ENCODE results near the gene SRXN1. TPM values are rescaled to one million over a fixed set of nuclear protein-coding genes. Genes with fewer than 3 reads are reported as not detected.

Gene SRXN1
- polyA plus RNA-seq, 2 of the 4 experiments (the other 2 are of a cell fraction) = 183 to 262 TPM

DNA sequence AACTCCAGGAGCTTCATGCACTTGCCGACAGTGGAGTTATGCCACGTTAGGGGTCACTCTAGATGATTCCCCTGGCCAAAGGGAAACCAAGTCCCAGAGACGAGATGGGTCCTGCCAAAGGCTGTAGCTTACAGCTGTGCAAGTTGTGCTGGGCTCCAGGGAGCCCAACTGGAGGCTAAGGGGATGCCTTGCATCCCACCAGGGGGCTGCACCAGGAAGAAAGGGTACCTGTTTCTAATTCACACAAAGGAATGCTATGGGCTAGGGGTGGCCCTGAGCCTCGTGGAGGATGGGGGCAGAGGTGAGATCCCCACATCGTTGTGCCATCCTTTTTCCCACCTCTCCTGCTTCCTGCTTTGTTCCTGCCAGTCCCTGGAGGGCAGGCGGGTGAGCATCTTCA lies 46.3 kb upstream of the SRXN1 start:
- Histone ChIP-seq H3K4me1 (peaks cover 5% of the 10 kb centered on the region; the same call in 2 of the 3 replicates), H3K4me2 (no peak overlapping the region), H3K4me3 (no peak overlapping the region), H3K9me3 (no peaks in the 10 kb centered on the region), H3K27ac (no peak overlapping the region)
- DNase-seq (ENCODE audit: low read depth in 1 of 2, low spot score in 1 of 2) = no peak
- 42% methylated on average over 6 of the region's 6 CpGs for WGBS (ENCODE audit: missing lambda C conversion rate)
- ChIA-PET POLR2A (no interaction called here), CTCF (interaction anchor here (0.7 kb wide), 1 partner anchor 138 kb away, joined by 5 read pairs; no protein-coding TSS in a partner anchor)
- no peak for TF ChIP-seq EHMT2 (IDR thresholded peaks at IDR 0.05; ENCODE audit: low read depth)
- no peak for TF ChIP-seq MAZ (IDR thresholded peaks at IDR 0.05; ENCODE audit: borderline replicate concordance, low read depth, low read length)
- no peak for TF ChIP-seq POLR2AphosphoS2 (conservative IDR thresholded peaks at IDR 0.05; ENCODE audit: low read length)
- no peak for TF ChIP-seq BHLHE40 (IDR thresholded peaks at IDR 0.05; ENCODE audit: low read depth, low read length)
- TF ChIP-seq ZFP36 (IDR thresholded peaks at IDR 0.05; ENCODE audit: borderline replicate concordance, partially characterized antibody) = no peak
- TF ChIP-seq CEBPB (IDR thresholded peaks at IDR 0.05) = no peak
- TF ChIP-seq HOXB5 (CRISPR knock-in tag; IDR thresholded peaks at IDR 0.05) = no peak
- TF ChIP-seq JUN (IDR thresholded peaks at IDR 0.05) = no peak
- no peak for FAIRE-seq
- ATAC-seq = no peak

DNA sequence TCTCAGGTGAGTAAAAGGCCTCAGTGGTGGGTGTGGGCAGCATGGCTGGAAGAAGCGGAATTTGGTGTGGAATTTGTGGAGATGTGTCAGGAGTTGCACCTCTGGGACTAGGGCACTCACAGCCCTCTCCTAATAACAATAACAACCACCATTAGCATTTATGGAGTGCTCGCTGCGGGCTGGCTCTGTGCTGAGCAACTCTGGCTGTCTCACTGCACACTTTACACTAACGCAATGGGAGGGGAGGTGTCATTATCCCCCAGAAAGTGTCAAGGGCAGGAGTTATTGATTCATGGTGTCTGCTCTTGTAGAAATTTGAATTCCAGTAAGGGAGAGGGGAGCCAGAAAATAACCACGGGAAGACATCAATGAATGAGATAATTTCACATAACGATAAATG lies 45.3 kb upstream of the SRXN1 start:
- WGBS (ENCODE audit: missing lambda C conversion rate) = 64% methylated on average over 6 of the region's 6 CpGs
- CTCF ChIA-PET = interaction anchor here (0.7 to 2.5 kb wide), 2 partner anchors 11 to 56 kb away, joined by 3 to 6 read pairs; no protein-coding TSS in a partner anchor
- Histone ChIP-seq H3K4me1 (peaks cover 5% of the 10 kb centered on the region; the same call in 2 of the 3 replicates), H3K4me2 (no peak overlapping the region), H3K27ac (no peak overlapping the region), H3K4me3 (no peak overlapping the region), H3K9me3 (no peaks in the 10 kb centered on the region)
- TF ChIP-seq, protein P1, sequence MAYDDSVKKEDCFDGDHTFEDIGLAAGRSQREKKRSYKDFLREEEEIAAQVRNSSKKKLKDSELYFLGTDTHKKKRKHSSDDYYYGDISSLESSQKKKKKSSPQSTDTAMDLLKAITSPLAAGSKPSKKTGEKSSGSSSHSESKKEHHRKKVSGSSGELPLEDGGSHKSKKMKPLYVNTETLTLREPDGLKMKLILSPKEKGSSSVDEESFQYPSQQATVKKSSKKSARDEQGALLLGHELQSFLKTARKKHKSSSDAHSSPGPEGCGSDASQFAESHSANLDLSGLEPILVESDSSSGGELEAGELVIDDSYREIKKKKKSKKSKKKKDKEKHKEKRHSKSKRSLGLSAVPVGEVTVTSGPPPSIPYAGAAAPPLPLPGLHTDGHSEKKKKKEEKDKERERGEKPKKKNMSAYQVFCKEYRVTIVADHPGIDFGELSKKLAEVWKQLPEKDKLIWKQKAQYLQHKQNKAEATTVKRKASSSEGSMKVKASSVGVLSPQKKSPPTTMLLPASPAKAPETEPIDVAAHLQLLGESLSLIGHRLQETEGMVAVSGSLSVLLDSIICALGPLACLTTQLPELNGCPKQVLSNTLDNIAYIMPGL (CRISPR knock-in tag; IDR thresholded peaks at IDR 0.05; ENCODE audit: borderline replicate concordance) = no peak
- TF ChIP-seq CHD4 (IDR thresholded peaks at IDR 0.05; ENCODE audit: borderline replicate concordance) (no peak), JUN (IDR thresholded peaks at IDR 0.05) (no peak), PBX3 (IDR thresholded peaks at IDR 0.05) (no peak), PHF8 (IDR thresholded peaks at IDR 0.05; ENCODE audit: borderline replicate concordance, low read depth) (no peak), E2F6 (IDR thresholded peaks at IDR 0.05; ENCODE audit: borderline replicate concordance, low read depth) (no peak), MYC (IDR thresholded peaks at IDR 0.05; ENCODE audit: borderline replicate concordance, low read length) (no peak), EHF (CRISPR knock-in tag; IDR thresholded peaks at IDR 0.05) (no peak), MAZ (IDR thresholded peaks at IDR 0.05; ENCODE audit: borderline replicate concordance, low read depth, low read length) (no peak), MAFK (IDR thresholded peaks at IDR 0.05; ENCODE audit: partially characterized antibody) (no peak)
- FAIRE-seq (no peak), ATAC-seq (peak in 1 of 2 experiments; percentile 17; a peak in 1 of 6 replicates), DNase-seq (ENCODE audit: low read depth in 1 of 2, low spot score in 1 of 2) (no peak)
- POLR2A ChIA-PET = no interaction called here

- 81% methylated on average over 9 of the region's 9 CpGs for WGBS (ENCODE audit: missing lambda C conversion rate)
- CTCF ChIA-PET = interaction anchor here (0.7 to 2.5 kb wide), 3 partner anchors 11 to 57 kb away, joined by 3 to 6 read pairs (median 4); no protein-coding TSS in a partner anchor
- no peaks in the 10 kb centered on the region for H3K9me3 ChIP-seq
- H3K4me2 ChIP-seq = no peak overlapping the region
- H3K27ac ChIP-seq = no peak overlapping the region
- peaks cover 5% of the 10 kb centered on the region; the same call in 2 of the 3 replicates for H3K4me1 ChIP-seq
- DNase-seq (ENCODE audit: low read depth in 1 of 2, low spot score in 1 of 2) (no peak), ATAC-seq (no peak), FAIRE-seq (no peak)
- no peak overlapping the region for H3K4me3 ChIP-seq
- POLR2A ChIA-PET = no interaction called here
- no peak for TF ChIP-seq REST (IDR thresholded peaks at IDR 0.05)
- TF ChIP-seq, protein P2, sequence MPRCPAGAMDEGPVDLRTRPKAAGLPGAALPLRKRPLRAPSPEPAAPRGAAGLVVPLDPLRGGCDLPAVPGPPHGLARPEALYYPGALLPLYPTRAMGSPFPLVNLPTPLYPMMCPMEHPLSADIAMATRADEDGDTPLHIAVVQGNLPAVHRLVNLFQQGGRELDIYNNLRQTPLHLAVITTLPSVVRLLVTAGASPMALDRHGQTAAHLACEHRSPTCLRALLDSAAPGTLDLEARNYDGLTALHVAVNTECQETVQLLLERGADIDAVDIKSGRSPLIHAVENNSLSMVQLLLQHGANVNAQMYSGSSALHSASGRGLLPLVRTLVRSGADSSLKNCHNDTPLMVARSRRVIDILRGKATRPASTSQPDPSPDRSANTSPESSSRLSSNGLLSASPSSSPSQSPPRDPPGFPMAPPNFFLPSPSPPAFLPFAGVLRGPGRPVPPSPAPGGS (IDR thresholded peaks at IDR 0.05) = no peak
- TF ChIP-seq TP53 (CRISPR knock-in tag; IDR thresholded peaks at IDR 0.05) = no peak
- no peak for TF ChIP-seq KDM5A (IDR thresholded peaks at IDR 0.05)
- TF ChIP-seq HDAC2 (IDR thresholded peaks at IDR 0.05) = no peak
- TF ChIP-seq RCOR1 (IDR thresholded peaks at IDR 0.05; ENCODE audit: low read depth, low read length) = no peak
- TF ChIP-seq, protein P3, sequence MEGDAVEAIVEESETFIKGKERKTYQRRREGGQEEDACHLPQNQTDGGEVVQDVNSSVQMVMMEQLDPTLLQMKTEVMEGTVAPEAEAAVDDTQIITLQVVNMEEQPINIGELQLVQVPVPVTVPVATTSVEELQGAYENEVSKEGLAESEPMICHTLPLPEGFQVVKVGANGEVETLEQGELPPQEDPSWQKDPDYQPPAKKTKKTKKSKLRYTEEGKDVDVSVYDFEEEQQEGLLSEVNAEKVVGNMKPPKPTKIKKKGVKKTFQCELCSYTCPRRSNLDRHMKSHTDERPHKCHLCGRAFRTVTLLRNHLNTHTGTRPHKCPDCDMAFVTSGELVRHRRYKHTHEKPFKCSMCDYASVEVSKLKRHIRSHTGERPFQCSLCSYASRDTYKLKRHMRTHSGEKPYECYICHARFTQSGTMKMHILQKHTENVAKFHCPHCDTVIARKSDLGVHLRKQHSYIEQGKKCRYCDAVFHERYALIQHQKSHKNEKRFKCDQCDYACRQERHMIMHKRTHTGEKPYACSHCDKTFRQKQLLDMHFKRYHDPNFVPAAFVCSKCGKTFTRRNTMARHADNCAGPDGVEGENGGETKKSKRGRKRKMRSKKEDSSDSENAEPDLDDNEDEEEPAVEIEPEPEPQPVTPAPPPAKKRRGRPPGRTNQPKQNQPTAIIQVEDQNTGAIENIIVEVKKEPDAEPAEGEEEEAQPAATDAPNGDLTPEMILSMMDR (IDR thresholded peaks at IDR 0.05) = no peak
- TF ChIP-seq RARB (CRISPR knock-in tag; IDR thresholded peaks at IDR 0.05) = no peak
These were observed 44.8 kb upstream of the SRXN1 start for GRCh38 chr20:697826-698225.

Measured in A549 (cell line).